GM12878 (cell line): ENCODE results near the gene FAR1.

Source experiments
- CEBPB ChIP-seq, 2 experiments: fragments of 150-350 bp in 1 of 2; IDR thresholded peaks; 2 replicates each; pipeline ENCODE4 v1.6.1; 2012 to 2014; ENCODE audit warnings: low read depth in 2 of 2, low read length in 2 of 2, borderline replicate concordance in 1 of 2, inconsistent platforms in 1 of 2
- MLLT1 ChIP-seq: fragments of 450-650 bp; IDR thresholded peaks from 2 replicates; pipeline ENCODE4 v1.6.1; 2016; ENCODE audit warnings: mild to moderate bottlenecking

- TF ChIP-seq CEBPB (IDR thresholded peaks at IDR 0.05; ENCODE audit: borderline replicate concordance in 1 of 2, low read depth in 2 of 2, low read length in 2 of 2) (no peak), MLLT1 (no peak)
These were observed 93.2 kb downstream of the FAR1 start for GRCh38 chr11:13761716-13762115.
